Medulla oblongata (tissue), 1 donor: Measurements from ENCODE around the gene C1QL1.
A peak's percentile ranks its signal among the peaks of the same experiment; 100 is the strongest.

ENCODE experiments used
- DNase-seq: peaks from one replicate; pipeline ENCODE4 v3.0.0-alpha.2; 2015; ENCODE audit errors: extremely low spot score

C1QL1 gene

GRCh38 chr17:44915862-44916780 is 52.0 kb downstream of the C1QL1 start:
- no peak for DNase-seq

DNA sequence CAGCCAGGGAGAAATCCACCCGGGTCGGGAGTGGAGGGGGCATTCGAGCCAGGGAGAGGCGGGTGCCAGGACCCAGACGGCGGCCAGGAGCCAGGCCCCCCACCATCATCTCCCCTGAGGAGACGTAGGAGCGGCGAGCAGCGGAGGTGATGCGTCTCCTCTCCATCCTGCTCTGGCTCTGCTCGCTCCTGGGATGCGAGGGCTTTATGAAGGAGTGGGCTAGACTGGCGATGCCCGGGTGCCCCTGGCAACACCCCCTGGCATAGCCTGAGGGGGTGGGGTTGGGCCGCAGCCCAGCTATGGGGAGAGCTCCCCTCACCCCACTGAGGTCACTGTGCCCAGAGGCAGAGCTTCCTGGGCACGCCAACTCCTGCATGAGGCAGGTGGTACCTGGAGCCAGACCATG is 52.8 kb downstream of the C1QL1 start, which contains the start of gene GFAP:
Gene GFAP (minus strand): TSS at position 180 of the 406 bp plus-strand sequence. CDS start 14 bp downstream, at position 166.
- peak; percentile 72 for DNase-seq

- DNase-seq: no peak
Observed at GRCh38 chr17:44914698-44915271, 53.3 kb downstream of the C1QL1 start.

GRCh38 chr17:44914148-44914547 is 54.0 kb downstream of the C1QL1 start:
- DNase-seq: peak; percentile 12

DNA sequence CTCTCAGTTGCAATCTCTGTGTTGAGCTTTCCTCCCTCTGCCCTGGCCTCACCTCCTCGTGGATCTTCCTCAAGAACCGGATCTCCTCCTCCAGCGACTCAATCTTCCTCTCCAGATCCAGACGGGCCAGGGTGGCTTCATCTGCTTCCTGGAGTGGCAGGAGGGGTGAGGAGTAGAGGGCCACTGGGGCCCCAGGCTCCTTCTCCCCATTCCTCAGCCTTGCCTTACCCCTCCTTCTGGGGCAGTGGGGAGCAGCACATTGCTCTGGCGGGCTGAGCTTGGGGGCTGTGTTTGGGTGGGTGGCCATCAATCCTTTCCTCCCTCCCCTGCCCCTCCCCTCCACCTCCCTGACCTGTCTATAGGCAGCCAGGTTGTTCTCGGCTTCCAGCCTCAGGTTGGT is 54.4 kb downstream of the C1QL1 start:
- peak; percentile 26 for DNase-seq

GRCh38 chr17:44912763-44913544 is 55.1 kb downstream of the C1QL1 start:
- peak; percentile 37 for DNase-seq

DNA sequence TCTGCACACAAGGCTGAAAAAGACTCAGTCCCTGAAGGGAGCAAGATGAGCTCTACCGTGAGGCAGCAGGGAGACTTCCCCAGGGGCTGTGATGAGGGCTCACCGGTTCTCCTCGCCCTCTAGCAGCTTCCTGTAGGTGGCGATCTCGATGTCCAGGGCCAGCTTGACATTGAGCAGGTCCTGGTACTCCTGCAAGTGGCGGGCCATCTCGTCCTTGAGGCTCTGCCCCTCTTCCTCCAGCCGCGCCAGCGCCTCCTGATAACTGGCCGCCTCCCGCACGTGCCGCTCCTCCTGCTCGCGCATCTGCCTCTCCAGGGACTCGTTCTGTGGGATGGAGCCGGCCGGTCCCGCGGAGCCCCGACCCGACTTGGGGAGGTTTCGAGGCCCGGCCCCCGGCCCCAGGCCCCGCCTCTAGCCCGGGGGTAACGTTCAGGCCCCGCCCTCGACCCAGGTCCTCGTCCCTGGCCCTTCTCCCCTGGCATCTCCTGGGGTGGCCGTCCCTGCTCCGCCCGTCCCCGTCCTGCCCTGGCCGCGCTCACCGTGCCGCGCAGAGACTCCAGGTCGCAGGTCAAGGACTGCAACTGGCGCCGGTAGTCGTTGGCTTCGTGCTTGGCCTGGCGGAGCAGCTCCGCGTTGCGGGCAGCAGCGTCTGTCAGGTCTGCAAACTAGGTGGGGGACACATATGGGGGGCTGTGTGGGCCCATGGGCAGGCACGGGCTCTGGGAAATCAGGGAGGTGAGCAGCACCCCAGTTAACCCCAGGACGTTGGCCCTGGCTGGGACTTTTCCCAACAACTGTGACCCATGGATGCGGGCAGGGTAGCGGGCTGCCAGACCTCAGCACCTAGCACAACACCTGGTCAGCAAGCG is 56.7 kb downstream of the C1QL1 start:
- peak; percentile 73 for DNase-seq

DNA sequence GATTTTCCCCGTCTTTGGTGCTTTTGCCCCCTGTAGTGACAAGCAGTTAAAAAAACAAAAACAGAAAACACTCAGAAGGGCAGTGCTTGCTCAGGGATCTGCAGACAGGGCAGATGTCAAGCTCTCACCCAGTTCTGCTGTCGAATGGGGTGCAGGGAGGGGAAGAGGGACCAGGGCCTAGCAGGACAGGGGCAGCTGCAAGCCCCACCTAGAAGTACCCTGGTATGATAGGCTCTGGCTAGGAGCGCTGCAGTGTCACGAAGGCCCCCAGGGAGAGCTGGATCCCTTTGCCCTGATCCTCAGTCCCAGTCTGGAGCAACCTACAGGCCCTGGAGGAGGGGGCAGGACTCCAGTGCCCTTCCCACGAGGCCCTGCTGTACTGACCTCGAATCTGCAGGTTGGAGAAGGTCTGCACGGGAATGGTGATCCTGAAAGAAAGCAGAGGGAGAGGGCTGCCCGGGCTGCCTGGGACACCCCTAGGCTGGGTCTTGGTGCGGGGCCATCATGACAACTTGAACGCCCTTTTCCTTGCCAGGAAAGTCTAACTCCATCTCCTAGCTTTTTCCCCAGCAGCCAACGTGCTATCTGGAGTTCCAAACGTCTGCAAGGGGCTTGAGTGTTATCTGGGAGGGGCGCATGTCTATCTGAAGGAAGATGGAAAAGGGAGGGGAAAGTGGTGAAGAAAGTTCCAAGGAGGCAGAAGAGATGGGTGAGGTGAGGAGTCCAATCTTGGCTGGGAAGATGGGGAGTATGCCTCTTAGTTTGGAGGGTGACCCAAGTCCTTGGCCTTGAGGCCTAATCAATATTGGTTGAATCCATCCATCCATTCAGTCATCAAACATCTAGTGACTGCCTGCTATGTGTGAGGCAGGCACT is 57.6 kb downstream of the C1QL1 start:
- peak; percentile 22 for DNase-seq
